HG03064 (cell line): ENCODE measurements around the gene IFNL3.
"Not testable (repeated sequence)": the region's sequence is repeated elsewhere in the genome, so short reads cannot be mapped to it uniquely, and the experiment has no call there.

Experiments used
- ATAC-seq: cut with Tn5 transposase; IDR thresholded peaks from one replicate; pipeline ENCODE4 v1.9.1; 2021; ENCODE audit warnings: low read depth; ENCODE audit not compliant: unreplicated experiment

IFNL3 gene

DNA sequence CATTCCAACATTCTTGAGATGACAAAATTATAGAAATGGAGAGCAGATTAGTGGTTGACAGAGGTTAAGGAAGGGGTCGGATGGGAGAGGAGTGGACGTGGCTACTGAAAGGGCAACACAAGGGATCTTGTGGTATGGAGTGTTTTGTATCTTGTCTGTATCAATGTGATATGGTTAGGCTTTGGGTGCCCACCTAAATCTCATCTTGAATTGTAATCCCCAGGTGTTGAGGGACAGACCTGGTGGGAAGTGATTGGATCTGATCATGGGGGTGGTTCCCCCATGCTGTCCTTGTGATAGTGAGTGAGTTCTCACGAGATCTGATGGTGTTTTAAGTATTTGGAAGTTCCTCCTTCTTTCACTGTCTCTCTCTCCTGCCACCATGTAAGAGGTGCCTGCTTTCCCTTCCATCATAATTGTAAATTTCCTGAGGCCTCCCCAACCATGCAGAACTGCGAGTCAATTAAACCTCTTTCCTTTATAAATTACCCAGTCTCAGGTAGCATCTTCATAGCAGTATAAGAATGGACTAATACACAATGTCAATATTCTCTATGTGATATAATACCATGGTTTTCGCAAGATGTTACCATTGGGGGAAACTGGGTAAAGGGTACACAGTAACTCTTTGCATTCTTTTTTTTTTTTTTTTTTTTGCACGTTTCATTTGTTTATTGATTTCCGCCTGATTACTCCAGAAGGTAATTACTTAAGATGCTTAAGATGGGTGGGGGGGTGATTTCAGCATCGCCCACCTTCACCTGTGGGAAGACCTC is 8.8 kb upstream of the IFNL3 start:
- ATAC-seq = no peak

- no peak for ATAC-seq
Measured at GRCh38 chr19:39252458-39252857, 7.7 kb upstream of the IFNL3 start.

DNA sequence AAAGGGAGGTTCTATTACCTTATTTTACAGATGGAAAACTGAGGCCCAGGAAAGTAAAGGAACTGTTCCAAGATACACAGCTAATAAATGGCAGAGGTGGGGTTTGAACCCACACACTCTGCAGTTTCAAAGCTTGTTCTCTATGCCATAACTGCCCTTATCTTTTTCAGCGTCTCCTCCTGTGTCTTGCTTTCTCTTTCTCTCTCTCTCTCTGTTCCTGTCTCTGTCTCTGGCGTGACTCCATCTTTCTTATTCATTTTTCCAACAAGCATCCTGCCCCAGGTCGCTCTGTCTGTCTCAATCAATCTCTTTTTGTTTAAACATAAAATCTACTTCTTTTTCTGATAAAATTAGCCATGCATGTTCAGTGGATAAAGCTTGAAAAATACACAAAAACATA is 7.0 kb upstream of the IFNL3 start:
- no peak for ATAC-seq

- ATAC-seq = no peak
Measured at GRCh38 chr19:39251081-39251480, 6.3 kb upstream of the IFNL3 start.

DNA sequence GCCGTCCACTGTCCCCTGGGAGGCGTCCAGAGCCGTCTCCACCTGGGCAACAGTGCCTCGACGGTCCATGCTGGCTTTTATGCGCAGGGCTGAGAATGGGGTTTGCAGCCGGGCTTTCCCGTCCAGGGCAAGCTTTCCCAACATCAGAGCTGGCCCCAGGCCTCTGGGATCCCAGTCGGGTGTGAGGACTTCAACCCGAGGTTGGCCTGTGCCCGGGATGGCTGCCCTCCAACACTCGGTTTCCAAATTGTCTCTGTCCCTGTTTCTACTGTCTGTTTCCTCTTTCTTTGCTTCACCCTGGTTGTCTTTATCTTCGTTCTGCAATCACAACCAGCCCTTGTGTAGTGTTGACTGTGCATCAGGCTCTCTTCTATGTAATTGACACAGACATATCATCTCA is 4.0 kb upstream of the IFNL3 start, which contains the start of gene IFNL4:
Gene IFNL4, minus strand, starts transcription at position 51 of the 400 bp plus-strand sequence.
- no peak for ATAC-seq

DNA sequence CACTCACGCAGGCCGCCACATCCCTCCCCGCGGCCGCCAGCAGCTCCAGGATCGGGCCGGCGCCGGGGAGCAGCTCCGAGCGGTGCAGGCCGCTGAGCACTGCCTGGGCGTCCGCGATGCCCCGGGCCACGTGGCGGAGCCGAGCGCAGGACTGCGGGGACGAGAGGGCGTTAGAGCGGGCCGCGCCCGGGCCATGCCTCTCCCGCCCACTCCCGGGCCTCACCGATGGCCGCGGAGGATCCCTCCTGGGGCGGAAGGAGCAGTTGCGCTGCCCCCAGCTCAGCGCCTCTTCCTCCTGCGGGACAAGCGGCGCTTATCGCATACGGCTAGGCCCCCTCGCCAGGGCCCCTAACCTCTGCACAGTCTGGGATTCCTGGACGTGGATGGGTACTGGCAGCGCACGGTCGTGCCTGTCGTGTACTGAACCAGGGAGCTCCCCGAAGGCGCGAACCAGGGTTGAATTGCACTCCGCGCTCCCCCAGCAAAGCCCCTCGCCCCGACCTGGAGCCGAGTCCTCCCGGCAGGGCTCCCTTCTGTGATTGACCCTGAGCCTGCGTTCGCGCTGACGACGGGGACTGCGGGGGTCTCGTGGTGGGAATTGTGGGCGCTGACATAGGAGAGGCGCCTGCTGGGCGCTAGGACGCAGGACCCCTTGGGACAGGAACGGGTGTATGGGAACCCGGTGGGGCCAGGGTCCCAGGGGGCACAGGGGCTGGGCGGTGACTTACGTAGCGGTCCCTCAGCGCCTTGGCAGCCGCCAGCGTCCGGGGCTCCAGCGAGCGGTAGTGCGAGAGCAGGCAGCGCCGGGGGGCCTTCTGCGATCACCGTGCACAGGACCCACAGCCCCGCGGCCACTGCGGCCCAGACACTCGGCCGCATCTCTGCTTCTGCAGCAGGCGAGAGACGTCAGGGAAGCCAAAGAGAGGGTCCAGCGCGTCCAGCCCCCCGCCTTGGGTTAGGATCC is 3.2 kb upstream of the IFNL3 start:
- no peak for ATAC-seq

GRCh38 chr19:39246951-39247669 is 2.3 kb upstream of the IFNL3 start:
- no peak for ATAC-seq

- ATAC-seq = not testable (repeated sequence)
Measured at GRCh38 chr19:39245166-39245565, 360 bp upstream of the IFNL3 start.

DNA sequence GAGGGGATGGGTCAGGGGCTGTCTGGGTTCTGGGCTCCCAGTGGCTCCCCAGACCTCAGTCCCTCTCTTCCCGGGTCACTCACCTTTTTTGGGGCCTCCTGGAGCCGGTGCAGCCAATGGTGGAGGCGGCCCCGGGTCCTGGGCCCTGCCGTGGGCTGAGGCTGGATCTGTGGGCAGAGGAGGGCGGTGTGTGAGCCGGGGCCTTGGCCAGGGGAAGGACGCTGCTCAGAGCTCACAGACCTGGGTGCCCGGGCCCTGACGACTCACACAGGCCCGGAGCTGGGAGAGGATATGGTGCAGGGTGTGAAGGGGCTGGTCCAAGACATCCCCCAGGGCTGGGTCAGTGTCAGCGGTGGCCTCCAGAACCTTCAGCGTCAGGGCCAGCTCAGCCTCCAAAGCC is 1.1 kb downstream of the IFNL3 start:
- not testable (repeated sequence) for ATAC-seq

- no peak for ATAC-seq
Measured at GRCh38 chr19:39240421-39240820, 4.4 kb downstream of the IFNL3 start.

DNA sequence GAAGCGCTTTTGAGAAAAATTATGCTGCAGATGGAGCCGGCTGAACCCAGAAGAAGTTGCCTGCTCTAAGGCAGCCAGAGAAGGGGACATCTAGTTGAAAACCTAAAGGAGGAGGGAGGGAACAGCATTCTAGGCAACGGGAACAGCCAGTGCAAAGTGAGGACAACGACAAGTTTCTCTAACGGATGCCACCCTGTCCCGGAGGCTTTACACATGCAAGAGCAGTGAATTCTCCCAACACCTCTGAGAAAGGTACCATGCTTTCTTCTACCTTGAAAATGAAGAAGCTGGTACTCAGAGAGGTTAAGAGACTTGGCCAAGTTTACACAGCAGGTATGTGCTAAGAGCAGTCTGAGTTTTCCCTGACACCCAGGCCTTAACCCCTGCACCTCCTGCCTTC is 5.9 kb downstream of the IFNL3 start:
- ATAC-seq = no peak

- ATAC-seq = no peak
Measured at GRCh38 chr19:39238209-39238608, 6.6 kb downstream of the IFNL3 start.

DNA sequence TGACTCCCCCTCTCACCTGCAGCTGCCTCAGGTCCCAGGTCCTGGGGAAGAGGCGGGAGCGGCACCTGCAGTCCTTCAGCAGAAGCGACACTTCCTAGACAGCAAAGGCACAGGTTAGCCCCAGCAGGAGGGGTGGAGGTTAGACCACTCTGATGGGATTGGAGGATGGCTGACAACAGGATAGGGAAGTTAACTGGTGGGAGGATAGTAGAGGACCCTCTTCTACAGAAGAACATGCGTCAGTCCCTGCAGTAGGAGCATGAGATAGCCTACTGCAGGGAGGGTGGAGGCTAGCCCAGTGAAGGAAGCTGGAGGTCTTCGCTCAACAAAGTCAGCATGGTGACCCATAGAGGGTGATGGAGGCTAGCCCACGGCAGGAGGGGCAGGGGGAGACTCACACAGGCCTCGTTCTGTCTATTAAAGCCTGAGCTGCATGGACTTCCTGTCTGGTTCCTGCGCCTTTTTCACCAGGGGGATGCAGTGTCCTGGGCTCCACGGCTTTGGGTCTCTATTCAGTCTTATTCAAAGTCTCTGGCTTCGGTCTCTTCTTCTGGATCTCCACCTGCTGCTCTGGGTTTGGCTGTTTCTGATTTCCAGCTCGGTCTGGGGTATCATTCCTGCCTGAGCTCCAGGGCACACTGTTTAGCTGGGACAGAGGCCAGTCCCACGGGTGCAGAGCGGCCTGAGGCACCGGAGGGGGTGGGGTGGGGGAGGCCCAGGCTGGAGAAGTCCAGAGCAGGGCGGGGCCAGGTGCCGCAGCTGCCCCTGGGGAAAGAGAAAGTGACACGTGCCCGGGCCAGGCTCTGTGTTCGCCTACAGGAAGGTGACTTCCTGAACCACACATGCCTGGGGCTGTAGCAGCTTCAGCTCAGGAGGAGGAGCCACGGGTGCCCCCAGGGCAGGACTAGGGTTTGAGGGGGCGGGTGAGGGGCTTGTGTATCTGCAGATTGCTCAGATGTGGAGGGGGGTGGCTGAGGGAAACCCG is 7.3 kb downstream of the IFNL3 start:
- ATAC-seq = no peak

GRCh38 chr19:39236527-39236926 is 8.3 kb downstream of the IFNL3 start:
- no peak for ATAC-seq

- ATAC-seq = no peak
Measured at GRCh38 chr19:39232708-39233107, 12.1 kb downstream of the IFNL3 start.

DNA sequence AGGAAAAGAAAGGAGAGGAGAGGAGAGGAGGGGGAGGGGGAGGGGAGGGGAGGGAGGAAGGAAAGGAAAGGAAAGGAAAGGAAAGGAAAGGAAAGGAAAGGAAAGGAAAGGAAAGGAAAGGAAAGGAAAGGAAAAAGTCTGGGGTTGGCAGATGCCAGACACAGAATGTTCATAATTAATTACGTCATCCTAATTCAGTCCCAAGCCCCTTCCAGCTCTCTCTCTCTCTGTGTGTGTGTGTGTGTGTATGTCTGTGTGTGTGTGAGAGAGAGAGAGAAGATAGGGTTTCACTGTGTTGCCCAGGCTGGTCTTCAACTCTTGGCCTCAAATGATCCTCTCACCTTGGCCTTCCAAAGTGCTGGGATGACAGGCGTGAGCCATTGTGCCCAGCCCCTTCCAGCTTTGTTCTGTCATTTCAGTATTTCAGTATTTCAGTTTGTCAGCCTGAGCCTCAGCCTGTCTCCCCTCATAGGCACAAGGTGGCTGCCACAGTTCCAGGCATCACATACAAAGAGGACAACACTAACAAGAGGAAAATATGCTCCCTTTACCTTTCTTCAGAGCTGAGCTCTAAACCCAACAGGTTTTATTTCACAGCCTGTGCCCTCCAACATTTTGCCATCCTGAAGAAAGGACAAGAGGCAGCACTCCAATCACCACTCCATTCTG is 14.6 kb downstream of the IFNL3 start:
- no peak for ATAC-seq

DNA sequence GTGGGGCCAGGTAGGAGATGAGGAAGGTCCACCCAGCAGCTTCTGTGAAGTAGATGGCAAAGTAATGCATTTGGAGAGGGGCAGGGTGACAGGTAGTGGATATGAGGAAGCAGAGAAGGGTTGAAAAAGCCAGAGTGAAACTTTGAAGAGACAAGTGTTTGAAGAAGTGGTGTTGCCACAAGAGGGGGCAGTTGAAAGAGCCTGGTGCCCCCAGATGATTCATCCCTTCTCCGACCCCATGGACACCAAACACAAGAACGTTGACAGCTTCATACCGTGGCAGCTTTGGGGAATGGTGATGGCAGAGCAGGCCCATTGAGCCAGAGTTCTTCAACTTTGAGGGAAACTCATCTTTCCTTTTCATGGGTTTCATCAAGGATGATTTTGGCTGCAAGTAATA is 19.9 kb downstream of the IFNL3 start:
- no peak for ATAC-seq

DNA sequence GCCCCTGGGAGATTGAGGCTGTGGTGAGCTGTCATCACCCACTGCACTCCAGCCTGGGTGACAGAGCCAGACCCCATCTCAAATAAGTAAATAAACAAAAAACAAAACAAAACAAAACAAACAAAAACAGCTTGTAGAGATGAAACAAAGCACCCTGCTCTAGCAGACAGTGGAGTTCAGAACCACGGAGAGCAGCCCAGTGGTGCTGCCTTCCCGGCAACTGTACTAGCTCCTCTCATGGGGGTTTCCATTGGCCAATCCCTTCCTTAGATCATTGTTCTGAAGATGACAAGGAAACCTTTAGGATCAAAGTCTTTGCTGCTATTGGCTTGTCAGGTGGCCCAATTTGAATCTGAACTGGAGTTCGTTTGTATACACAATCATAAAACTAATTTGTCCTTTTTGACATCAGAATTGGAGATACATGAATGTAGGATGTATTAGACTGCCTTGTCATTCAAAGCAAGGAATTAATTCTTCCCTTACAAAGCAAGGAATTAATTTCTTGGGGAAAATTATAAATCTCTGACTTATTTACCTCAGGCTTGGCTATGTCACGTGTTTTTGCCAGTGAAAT is 21.0 kb downstream of the IFNL3 start:
- ATAC-seq = no peak

- not testable (repeated sequence) for ATAC-seq
Measured at GRCh38 chr19:39219108-39219507, 25.7 kb downstream of the IFNL3 start.
